Endodermal cell (in vitro differentiated cells): ENCODE measurements around the gene MPRIP. TPM values are rescaled to one million over a fixed set of nuclear protein-coding genes. Genes with fewer than 3 reads are reported as not detected.
A peak's percentile ranks its signal among the peaks of the same experiment; 100 is the strongest.

ENCODE experiments used
- DNase-seq: peaks from one replicate; pipeline ENCODE4 v3.0.0-alpha.2; 2017
- H3K27ac ChIP-seq: 2 replicates; pipeline ENCODE4 v1.5.1; 2013; ENCODE audit warnings: mild to moderate bottlenecking, low read depth, low read length, moderate library complexity
- H3K27me3 ChIP-seq: 2 replicates; pipeline ENCODE4 v1.6.1; 2013; ENCODE audit warnings: mild to moderate bottlenecking, low read length, moderate library complexity; ENCODE audit not compliant: insufficient read depth, control insufficient read depth, poor library complexity, severe bottlenecking
- H3K36me3 ChIP-seq: 2 replicates; pipeline ENCODE4 v1.7.0; 2013; ENCODE audit warnings: mild to moderate bottlenecking, low read length, moderate library complexity; ENCODE audit not compliant: control insufficient read depth, insufficient read depth
- H3K4me1 ChIP-seq: one replicate; pipeline ENCODE4 v1.7.0; 2013; ENCODE audit warnings: low read length; ENCODE audit not compliant: control insufficient read depth, insufficient read depth
- H3K4me3 ChIP-seq: 2 replicates; pipeline ENCODE4 v1.5.1; 2013; ENCODE audit warnings: mild to moderate bottlenecking, low read length, moderate library complexity
- H3K9ac ChIP-seq: 2 replicates; pipeline ENCODE4 v1.6.1; 2013; ENCODE audit warnings: mild to moderate bottlenecking, low read length, moderate library complexity; ENCODE audit not compliant: poor library complexity, severe bottlenecking; ENCODE audit errors: extremely low read depth
- H3K9me3 ChIP-seq: 2 replicates; pipeline ENCODE4 v1.6.1; 2013; ENCODE audit warnings: mild to moderate bottlenecking, low read length, moderate library complexity; ENCODE audit not compliant: control insufficient read depth
- H3K27ac Mint-ChIP-seq: 2 replicates; pipeline ENCODE4 v1.8.0; 2020; ENCODE audit warnings: mixed read lengths
- H3K27me3 Mint-ChIP-seq: 2 replicates; pipeline ENCODE4 v1.8.0; 2021; ENCODE audit warnings: mild to moderate bottlenecking, mixed read lengths; ENCODE audit not compliant: insufficient read depth
- H3K36me3 Mint-ChIP-seq: 2 replicates; pipeline ENCODE4 v1.8.0; 2020; ENCODE audit warnings: low read depth, mixed read lengths
- H3K4me1 Mint-ChIP-seq: 2 replicates; pipeline ENCODE4 v1.8.0; 2020; ENCODE audit warnings: mixed read lengths
- H3K4me3 Mint-ChIP-seq: 2 replicates; pipeline ENCODE4 v1.8.0; 2020; ENCODE audit warnings: mild to moderate bottlenecking, moderate library complexity, mixed read lengths
- H3K9me3 Mint-ChIP-seq: 2 replicates; pipeline ENCODE4 v1.8.0; 2020; ENCODE audit warnings: mild to moderate bottlenecking, mixed read lengths
- WGBS, 2 experiments: methylation state at CpG; one replicate each; pipeline versions ENCODE4 v1.1.5 to v1.1.7; 2013; ENCODE audit warnings: missing lambda C conversion rate in 2 of 2, mixed read lengths in 1 of 2; ENCODE audit not compliant: insufficient coverage in 1 of 2, insufficient read length in 1 of 2; 5-methylcytosine and 5-hydroxymethylcytosine counted together
- total RNA-seq, 2 donors: library from RNA; stranded (reverse); fragmentation: NEBNext Ultra II Directional in 1 of 2; extraction: Animal tissue kit (Norgen Biotek cat#: 25700) in 1 of 2; gene quantifications; 2 replicates in 1 of 2; 3 replicates in 1 of 2; pipeline ENCODE4 v1.2.1, GENCODE V29; 2021
- TF ChIP-seq, protein P1 (sequence below): fragments of 200-600 bp; sonication (generic); conservative IDR thresholded peaks from 2 replicates; pipeline ENCODE4 v1.5.0; 2021; ENCODE audit warnings: antibody characterized with exemption, mild to moderate bottlenecking

Gene MPRIP
- total RNA-seq, 2 donors from 2014 or later, result 154 to 155 TPM

DNA sequence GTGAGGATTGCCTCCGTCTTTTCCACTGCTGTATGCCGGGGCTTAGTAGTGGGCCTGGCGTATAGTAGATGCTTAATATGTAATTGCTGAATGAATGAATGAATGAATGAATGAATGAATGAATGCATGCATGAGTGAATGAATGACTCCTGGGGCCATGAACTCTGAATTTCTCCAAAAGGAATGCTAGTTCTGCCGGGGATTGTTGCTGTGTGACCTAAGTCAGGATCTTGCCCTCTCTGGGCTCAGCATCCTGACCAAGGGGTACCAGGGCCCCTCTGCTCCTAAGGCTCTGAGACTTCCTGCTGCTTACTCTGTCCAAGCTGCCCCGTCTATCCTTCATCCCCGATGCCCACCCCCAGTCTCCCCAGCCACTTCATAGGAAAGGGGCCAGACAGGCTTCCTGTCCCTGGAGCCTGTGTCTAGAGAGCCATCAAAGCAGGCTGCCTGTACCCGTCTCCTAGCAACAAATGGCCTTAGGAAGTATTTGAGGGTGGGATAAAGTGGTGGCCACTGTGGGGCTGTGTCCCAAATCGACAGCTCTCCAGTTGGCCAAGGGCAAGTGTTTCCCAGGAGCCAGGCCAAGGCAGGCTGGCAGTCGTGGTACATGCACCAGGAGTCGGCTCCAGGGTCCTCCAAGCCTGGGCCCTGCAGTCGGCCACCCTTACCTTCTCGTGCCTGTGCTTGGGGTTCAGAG, 11.6 kb upstream of the MPRIP start:
- Histone ChIP-seq H3K4me1 (peaks cover 18% of the 10 kb centered on the region), H3K4me3 (no peak overlapping the region), H3K27ac (peak overlapping the region; percentile 58), H3K9me3 (no peaks in the 10 kb centered on the region), H3K36me3 (no peaks in the 10 kb centered on the region), H3K27me3 (no peaks in the 10 kb centered on the region), H3K9ac (no peak overlapping the region)
- TF ChIP-seq, protein P1, sequence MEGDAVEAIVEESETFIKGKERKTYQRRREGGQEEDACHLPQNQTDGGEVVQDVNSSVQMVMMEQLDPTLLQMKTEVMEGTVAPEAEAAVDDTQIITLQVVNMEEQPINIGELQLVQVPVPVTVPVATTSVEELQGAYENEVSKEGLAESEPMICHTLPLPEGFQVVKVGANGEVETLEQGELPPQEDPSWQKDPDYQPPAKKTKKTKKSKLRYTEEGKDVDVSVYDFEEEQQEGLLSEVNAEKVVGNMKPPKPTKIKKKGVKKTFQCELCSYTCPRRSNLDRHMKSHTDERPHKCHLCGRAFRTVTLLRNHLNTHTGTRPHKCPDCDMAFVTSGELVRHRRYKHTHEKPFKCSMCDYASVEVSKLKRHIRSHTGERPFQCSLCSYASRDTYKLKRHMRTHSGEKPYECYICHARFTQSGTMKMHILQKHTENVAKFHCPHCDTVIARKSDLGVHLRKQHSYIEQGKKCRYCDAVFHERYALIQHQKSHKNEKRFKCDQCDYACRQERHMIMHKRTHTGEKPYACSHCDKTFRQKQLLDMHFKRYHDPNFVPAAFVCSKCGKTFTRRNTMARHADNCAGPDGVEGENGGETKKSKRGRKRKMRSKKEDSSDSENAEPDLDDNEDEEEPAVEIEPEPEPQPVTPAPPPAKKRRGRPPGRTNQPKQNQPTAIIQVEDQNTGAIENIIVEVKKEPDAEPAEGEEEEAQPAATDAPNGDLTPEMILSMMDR, result no peak
- Mint-ChIP-seq H3K4me1 (peaks cover 45% of the 10 kb centered on the region), H3K9me3 (no peaks in the 10 kb centered on the region), H3K27me3 (no peaks in the 10 kb centered on the region), H3K4me3 (no peak overlapping the region), H3K27ac (peak overlapping the region; percentile 23), H3K36me3 (no peaks in the 10 kb centered on the region)
- WGBS, 2 experiments, result 74 to 85% methylated on average over 5 to 12 of the region's 12 CpGs
- DNase-seq, result peak; percentile 74

- peaks cover 18% of the 10 kb centered on the region for H3K4me1 ChIP-seq
- no peak overlapping the region for H3K9ac ChIP-seq
- TF ChIP-seq, protein P1, result peak; percentile 43
- no peak overlapping the region for H3K4me3 Mint-ChIP-seq
- H3K27me3 ChIP-seq, result no peaks in the 10 kb centered on the region
- H3K36me3 Mint-ChIP-seq, result no peaks in the 10 kb centered on the region
- H3K9me3 Mint-ChIP-seq, result no peaks in the 10 kb centered on the region
- no peaks in the 10 kb centered on the region for H3K36me3 ChIP-seq
- H3K4me1 Mint-ChIP-seq, result peaks cover 44% of the 10 kb centered on the region
- no peak overlapping the region for H3K4me3 ChIP-seq
- H3K27ac ChIP-seq, result peak overlapping the region; percentile 71
- H3K27ac Mint-ChIP-seq, result no peak overlapping the region
- H3K9me3 ChIP-seq, result no peaks in the 10 kb centered on the region
- no peaks in the 10 kb centered on the region for H3K27me3 Mint-ChIP-seq
- peak; percentile 72 for DNase-seq
- WGBS, 2 experiments, result 85% methylated on average over 8 to 13 of the region's 13 CpGs
These were observed 10.0 kb upstream of the MPRIP start for GRCh38 chr17:17032131-17032692.

- Mint-ChIP-seq H3K36me3 (no peaks in the 10 kb centered on the region), H3K27ac (no peak overlapping the region), H3K27me3 (no peaks in the 10 kb centered on the region), H3K9me3 (no peaks in the 10 kb centered on the region), H3K4me3 (no peak overlapping the region), H3K4me1 (peaks cover 37% of the 10 kb centered on the region)
- no peak overlapping the region for H3K4me3 ChIP-seq
- TF ChIP-seq, protein P1, result no peak
- no peaks in the 10 kb centered on the region for H3K36me3 ChIP-seq
- no peak overlapping the region for H3K27ac ChIP-seq
- 86 to 87% methylated on average over 5 to 7 of the region's 7 CpGs for WGBS, 2 experiments
- peaks cover 12% of the 10 kb centered on the region for H3K4me1 ChIP-seq
- DNase-seq, result peak; percentile 37
- H3K27me3 ChIP-seq, result no peaks in the 10 kb centered on the region
- H3K9ac ChIP-seq, result no peak overlapping the region
- no peaks in the 10 kb centered on the region for H3K9me3 ChIP-seq
These were observed 8.8 kb upstream of the MPRIP start for GRCh38 chr17:17033466-17033865.
